HG03378 (cell line): Measurements from ENCODE around the gene LIMA1.
A peak's percentile ranks its signal among the peaks of the same experiment; 100 is the strongest.
"Not testable (repeated sequence)": the region's sequence is repeated elsewhere in the genome, so short reads cannot be mapped to it uniquely, and the experiment has no call there.

ENCODE experiments used
- ATAC-seq: cut with Tn5 transposase; IDR thresholded peaks from one replicate; pipeline ENCODE4 v1.9.1; 2021; ENCODE audit warnings: mild to moderate bottlenecking, moderate library complexity; ENCODE audit not compliant: unreplicated experiment

The LIMA1 gene

DNA sequence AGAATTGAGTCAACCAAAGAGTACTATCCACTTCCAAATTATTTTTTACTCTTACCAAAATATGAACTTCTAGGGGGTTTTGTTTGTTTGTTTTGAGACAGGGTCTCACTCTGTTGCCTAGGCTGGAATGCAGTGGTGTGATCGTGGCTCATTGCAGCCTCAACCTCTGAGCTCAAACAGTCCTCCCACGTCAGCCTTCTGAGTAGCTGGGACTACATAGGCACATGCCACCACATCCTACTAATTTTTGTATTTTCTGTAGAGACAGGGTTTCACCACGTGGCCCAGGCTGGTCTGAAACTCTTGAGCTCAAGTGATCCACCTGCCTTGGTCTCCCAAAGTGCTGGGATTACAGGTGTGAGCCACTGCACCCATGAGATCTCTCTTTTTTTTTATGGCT lies 7.4 kb upstream of the LIMA1 start:
- ATAC-seq, result not testable (repeated sequence)

DNA sequence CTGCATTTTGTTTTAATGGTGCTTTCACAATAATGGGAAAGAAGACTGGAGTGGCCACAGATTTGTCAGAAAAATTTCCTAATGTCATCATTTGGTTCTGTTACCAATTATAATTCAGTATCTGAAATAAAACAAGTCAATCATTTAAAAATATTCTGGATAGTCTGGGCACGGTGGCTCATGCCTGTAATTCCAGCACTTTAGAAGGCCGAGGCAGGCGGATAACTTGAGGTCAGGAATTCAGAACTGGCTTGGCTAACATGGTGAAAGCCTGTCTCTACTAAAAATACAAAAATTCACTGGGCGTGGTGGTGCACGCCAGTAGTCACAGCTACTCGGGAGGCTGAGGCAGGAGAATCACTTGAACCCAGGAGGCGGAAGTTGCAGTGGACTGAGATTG lies 4.0 kb upstream of the LIMA1 start:
- no peak for ATAC-seq

DNA sequence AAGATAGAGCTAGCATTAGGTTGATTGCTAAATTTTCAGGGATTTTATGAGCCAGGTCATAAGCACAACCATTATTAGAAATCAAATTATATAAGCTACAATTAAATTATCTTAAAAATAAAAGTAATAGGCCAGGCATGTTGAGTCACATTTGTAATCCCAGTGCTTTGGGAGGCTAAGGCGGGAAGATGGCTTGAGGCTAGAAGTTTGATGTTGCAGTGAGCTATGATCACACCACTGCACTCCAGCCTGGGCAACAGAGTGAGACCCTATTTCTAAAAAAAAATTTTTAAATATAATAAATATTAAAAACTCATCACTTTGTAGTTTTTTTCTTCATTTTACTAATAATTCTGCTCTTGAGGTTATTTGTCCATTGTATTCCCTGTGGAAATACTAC lies 1.9 kb upstream of the LIMA1 start:
- no peak for ATAC-seq

DNA sequence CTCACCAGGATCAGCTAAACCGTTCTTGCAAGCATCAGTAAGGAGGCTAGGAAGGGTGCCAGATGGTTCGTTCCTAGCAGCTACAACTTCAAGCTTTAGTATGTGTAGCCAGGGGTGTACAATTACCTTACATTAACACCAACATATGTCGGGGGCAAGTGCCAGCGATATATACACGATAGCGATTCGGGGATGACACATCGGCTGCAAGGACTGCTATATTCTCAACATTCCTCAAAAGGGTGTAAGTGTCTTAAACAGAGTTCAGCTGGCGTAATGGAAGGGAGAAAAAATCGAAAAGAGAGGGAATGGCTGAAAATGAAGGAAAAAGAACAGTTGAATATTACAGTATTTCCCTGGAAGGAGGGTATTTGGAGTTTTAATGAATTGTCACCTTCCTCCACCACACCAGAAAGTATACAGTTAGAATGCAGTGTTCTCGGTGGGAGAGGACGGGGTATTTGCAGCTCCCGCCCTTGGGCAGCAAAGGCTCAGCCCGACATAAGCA lies 545 bp downstream of the LIMA1 start:
- peak; percentile 19 for ATAC-seq

DNA sequence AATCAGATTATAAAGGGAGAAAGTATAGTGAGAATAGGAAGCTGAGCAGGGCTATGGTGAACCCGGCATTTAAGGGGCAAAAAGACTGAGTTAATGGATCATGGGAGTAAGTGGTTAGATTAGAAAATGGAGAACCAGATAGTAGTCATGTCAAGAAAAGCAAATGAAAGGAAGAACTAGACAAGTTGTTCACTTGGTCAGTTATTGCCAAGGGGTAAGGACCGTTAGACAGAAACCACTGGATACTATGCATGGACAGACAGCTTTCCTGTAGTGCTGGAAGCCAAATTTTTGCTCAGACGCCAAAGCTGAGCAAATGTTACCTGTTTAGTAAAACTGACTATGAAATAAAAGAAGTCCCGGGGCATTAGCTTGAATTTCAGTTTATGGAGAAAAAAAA lies 3.8 kb downstream of the LIMA1 start:
- ATAC-seq, result no peak

DNA sequence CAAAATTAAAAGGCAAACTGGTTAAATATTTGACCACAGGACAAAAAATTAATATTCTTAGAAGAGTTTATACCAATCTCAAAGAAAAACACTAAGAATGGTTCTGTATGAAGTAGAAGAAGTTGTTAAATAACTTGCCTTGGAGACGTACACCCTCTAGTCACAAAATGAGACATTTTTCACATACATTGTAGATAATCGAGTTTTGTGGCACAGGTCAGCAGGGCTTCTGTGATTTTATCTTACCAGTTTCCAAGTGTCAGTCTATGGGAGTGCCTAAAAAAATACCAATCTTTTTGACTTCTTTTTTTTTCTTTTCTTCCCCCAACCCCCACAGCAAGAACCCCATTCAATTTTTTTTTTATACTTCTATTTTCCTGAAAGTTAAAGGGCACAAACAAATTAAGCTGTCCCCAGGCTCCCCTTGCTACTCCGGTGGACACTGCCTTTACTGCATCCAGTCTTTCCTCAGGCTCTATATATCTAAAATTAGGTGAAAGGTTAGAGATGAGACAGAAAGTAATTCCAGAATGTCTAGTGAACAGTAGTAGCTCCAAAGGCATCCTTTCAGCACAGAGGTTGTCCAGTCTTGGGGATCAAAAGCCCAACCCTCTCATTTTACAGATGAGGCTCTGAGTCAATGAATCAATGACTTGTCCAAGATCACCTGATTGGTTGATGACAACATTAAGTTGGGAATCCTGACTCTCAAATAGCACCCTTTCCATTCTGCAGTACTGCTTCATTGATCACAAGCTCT lies 6.2 kb downstream of the LIMA1 start:
- ATAC-seq, result no peak

DNA sequence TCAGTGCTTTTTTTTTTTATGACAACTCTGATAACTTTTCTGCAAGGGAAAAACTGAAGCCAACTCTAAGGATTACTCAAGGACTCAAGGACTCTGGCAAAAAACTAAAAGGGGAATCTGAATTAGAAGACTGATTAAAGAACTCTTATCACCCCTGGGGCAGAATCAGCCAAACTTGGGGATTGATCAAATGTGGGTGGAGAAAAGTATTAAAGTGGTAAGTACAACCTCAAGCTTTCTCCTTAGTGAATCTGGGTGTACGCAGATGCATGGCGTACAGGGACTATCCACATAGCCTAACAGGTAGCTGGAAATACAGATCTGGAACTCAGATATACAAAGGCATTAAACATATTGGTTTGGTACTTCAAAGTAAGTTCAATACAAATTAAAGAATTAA lies 7.3 kb downstream of the LIMA1 start:
- ATAC-seq, result no peak

DNA sequence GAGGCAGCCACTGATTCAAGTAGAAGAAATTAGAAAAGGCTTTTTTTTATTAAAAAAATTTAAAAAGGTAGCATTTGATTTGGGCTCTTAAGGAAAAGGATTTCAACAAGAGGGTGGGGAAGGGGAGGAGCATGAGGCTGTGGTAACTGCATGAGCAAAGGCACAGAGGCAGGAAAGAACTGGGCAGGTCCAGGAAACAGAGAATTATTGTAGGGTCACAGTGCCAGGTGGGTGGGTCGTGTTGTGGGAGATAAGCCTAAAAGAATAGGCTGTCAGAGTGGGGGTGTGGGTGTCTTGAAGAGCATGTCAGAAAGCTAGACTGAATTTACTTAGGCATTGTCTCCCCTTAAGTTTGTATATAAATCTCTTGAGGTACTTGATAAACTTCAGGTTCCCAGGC lies 7.8 kb downstream of the LIMA1 start:
- no peak for ATAC-seq

DNA sequence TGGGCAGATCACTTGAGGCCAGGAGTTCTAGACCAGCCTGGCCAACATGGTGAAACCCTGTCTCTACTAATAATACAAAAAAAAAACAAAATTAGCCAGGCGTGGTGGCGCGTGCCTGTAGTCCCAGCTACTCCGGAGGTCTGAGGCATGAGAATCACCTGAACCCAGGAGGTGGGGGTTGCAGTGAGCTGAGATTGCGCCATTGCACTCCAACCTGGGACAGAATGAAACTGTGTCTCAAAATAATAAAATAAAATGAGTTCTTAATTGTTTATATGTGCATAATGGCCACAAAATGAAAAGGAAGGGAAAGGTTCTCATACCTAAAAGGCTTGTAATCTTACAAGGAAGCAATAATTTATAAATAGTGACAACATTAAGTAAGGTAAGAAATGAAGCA lies 8.2 kb downstream of the LIMA1 start:
- ATAC-seq, result not testable (repeated sequence)

DNA sequence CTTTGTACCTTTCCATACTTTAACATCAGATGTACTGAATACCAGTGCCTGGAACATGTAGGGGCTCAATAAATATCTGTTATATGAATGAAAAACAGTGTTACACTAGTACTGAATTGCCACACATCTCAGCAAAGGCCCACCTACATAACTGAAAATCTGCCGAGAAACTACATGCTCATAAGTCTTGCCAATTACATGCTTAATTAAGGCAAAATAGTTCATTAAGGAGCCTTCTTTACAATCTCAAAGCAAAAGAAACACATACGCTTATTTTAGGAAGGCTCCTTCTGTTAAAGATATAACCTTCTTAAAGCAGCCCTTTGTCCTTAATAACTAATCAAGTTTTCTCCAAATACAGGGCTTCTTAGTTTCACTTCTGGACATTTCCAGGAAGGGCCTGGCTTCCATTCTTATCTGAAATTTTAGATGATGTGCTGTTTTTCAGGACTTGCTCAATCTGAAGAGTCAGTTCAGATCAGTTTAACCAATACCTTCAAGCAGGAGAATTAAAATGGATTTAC lies 11.5 kb downstream of the LIMA1 start:
- no peak for ATAC-seq

DNA sequence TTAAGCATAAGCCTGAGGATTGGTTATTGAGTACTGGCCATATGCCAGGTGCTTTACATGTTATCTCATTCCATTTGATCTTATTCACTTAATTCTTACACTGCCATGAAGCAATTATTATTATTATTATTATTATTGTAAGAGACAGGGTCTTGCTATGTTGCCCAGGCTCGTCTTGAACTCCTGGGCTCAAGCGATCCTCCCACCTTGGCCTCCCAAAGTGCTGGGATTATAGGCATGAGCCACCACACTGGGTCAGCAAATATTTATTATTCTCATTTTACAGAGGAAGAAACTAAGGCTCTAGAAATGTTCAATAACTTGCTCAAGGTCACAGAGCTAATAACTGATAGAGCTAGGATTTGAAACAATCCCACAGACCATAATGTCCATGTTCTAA lies 14.8 kb downstream of the LIMA1 start:
- ATAC-seq, result no peak

DNA sequence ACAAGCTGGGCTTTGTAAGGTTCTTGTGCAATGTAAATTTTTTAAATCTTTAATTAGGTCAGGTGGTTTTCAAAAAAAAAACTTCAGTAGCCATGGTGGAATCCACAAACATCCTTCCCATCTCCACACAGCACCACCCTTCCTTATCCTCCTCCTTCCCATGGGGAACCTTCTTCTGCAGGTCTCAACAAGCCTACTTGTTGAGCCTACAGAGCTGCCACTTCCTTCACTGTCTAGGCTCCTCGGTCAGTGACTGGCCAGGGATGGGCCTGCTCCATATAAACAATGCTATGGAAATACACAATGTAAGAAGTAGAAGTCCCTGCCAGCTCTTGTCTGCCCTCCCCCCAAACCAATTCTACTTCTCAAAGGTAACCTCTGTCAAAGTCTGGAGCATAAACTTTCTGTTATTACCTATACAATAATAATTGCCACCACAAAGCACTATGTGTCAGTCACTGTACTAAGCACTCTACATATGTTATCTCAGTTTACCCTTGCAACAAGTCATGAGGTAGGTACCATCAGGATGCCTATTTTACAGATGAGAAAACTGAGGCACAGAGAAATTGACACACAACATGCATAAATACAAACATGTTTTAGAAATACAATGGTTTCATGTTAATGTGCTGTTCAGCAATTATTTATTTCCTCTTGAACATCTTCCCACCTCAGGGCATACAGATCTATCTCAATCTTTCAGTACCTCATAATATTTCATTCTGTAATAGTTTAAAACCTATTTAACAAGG lies 17.4 kb downstream of the LIMA1 start:
- ATAC-seq, result no peak

DNA sequence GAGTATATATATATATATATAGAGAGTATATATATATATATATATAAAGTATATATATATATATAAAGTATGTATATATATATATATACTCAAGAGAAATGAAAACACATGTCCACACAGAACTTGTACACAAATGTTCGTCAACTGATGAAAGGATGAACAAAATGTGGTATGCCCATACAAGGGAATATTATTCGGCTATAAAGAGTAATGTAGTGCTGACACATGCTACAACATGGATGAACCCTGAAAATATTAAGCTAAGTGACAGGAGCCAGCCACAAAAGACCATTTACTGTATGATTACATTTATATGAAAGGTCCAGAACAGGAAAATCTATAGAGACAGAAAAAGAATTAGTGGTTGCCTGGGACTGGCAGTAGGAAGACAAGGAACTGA lies 19.5 kb downstream of the LIMA1 start:
- ATAC-seq, result no peak

DNA sequence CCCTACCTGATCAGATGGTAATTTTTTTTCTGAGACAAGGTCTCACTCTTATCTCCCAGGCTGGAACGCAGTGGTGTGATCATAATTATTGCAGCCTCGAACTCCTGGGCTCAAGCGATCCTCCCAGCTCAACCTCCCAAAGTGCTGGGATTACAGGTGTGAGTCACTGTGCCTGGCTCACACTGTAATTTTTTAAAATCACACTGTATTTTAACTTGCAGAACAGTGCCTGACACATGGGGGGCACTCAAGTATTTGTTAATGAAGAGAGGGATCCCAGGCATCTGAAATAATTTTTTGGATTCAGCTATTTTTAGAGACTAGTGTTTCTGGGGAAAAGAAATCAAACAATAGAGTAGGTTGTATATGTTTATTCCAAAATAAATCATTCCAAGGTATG lies 21.7 kb downstream of the LIMA1 start:
- no peak for ATAC-seq

DNA sequence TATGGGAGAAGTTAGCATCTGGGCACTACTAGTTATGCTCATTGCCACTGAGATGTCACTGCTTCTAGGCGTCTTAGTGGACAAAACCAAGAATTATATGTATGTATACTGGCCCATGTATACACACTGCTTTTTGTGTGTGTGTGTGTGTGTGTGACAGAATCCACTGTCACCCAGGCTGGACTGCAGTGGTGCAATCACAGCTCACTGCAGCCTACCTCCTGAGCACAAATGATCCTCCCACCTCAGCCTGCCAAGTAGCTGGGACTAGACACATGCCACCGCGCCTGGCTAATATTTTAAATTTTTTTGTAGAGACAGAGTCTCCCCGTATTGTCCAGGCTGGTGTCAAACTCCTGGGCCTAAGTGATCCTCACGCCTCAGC lies 25.2 kb downstream of the LIMA1 start:
- no peak for ATAC-seq

DNA sequence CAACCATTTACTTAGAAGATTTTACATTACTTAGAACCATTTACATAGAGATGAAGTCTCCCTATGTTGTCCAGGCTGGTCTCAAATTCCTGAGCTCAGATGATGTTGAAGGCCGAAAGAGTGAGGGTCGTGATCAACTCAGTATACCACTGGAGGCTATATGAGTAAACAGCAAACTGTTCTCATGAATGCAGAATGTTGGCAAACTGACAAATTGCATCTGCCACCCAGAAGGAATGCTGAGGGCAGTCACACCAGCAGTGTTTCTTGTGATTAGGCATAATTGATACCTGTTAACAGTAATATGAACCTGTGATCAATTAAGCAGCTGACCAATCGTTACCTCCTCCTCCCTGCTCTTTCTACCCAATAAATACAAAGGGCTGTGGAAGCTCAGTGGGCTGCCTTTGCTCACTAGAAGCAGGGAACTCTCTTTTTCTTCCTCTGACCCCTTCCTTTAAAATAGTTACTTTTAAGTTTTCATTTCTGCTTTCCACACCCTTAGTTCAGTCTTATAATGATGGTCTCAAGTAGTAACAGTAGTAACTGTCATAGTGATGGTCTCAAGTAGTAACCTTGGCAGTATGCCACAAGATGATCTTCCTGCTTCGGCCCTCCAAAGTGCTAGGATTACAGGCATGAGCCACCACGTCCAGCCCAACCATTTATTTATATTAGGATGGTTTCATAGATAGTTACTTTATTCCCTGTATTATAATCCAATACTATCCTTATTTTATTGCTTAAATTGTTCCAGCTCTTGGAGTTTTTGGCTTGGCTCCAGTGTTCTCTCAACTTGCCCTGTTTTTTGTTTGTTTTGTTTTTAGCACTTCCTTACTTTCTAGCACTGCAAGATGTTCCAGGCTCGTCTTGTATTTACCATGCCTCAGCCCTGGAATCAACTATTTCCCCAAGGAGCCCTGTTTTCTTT lies 25.8 kb downstream of the LIMA1 start:
- no peak for ATAC-seq

DNA sequence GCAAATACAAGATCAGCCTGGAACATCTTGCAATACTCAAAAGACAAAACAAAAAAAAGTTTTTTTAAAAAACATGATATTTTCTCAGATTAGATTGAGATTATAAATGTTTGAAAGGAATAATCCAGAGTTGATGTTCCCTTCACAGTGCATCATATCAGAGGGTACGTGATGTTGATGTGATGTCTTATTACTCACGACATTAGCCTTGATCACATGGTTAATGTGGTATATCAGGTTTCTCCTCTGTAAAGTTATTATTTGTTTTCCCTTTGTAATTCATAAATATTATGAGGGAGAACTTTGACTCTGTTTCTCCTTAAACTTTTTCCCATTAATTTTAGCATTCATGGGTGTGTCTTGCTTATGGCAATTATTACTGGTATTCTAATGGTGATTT lies 26.6 kb downstream of the LIMA1 start:
- ATAC-seq, result no peak

DNA sequence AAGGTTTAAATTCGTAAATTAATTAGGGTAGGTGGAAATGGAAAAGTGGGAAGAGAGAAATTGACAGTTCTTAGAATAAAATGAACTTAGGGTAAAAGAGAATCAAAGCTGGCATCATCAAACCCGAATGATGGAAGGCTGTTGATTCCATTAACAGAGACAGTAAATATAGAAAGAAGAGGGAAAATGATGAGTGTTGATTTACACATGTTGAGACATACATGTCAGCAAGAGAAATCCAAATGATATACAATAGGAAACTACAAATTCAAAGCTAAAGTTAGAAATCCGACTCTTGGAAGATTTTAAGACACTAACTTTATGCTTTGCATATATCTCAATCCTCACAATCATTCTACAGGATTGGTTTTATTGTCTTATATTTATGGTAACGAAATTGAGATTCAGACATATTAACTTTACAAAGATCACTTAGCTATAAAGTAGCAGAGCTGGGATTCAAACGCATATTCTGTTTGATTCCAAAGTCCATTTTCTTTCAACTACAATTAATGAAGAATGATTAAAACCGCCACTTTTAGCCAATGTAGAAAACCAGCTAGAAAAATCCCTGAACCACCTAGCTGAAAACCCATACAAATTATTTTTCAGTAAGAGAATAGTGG lies 30.2 kb downstream of the LIMA1 start:
- ATAC-seq, result no peak

DNA sequence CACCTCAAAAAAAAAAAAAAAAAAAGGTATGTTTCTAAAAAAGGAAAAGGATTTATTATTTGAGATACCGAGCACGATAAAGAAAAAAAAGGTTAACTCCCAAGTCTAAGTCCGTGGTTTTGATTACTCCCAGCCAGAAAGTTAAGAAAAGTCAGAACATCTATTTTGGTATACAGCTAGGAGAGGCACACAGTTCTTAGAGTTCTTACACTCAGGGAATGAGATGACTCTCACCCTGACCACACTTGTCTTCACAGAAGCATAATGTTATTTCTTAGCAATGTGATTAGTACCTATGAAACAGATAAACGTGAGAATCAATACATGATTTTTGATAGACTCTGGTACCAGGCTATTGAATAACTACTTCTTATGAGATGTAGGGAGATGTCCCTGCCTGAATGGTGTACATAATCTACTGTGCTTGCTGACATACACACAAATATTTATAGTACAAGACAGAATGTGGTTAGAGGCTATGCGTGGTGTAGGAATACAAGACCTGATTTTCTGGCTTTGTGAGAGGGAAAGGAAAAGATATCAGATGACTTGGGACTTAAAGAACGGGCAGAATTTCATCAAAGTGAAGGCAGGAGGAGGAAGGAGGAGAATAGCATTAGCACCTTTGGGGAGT lies 31.6 kb downstream of the LIMA1 start:
- no peak for ATAC-seq
